HepG2 (cell line): ENCODE measurements around the gene CUL9. TPM values are rescaled to one million over a fixed set of nuclear protein-coding genes. Genes with fewer than 3 reads are reported as not detected.

Source experiments
- ATAC-seq: fragments of 200-7000 bp; cut with Tn5 transposase; 3 replicates; pipeline ENCODE4 v1.9.1; 2020; ENCODE audit warnings: mild to moderate bottlenecking, moderate library complexity
- BruUV-seq: library from RNA; stranded (reverse); fragments of 400-500 nt; replicated peaks from 2 replicates; lab custom pipeline; 2021; lab: Mats Ljungman, UMichigan
- CTCF ChIA-PET: fragments of 300-600 bp; formaldehyde crosslinking; extraction: SDS; loops from one replicate; lab custom pipeline; 2021; ENCODE audit warnings: low total read pairs, inconsistent platforms, low intra/inter-chr PET ratio; lab: Yijun Ruan, JAX
- POLR2A ChIA-PET: fragments of 350-600 bp; sonication (Branson Sonifier 250); formaldehyde crosslinking; loops from one replicate; lab custom pipeline; 2020; ENCODE audit warnings: antibody characterized with exemption, inconsistent platforms; lab: Yijun Ruan, JAX
- DNase-seq: peaks from one replicate; pipeline ENCODE4 v3.0.0-alpha.2; 2015; ENCODE audit warnings: low spot score
- FAIRE-seq: peaks from 3 replicates; lab custom pipeline; 2011; peaks lifted over from hg19 to GRCh38; lab: Jason Lieb, UNC
- H2AFZ ChIP-seq: one replicate; pipeline ENCODE4 v1.6.1; 2011; ENCODE audit warnings: low read length, inconsistent platforms
- H3K27ac ChIP-seq: fragments of 300-600 bp; 3 replicates; pipeline ENCODE4 v1.8.0; 2011; ENCODE audit warnings: mixed run types, mild to moderate bottlenecking, mixed read lengths, low read length, inconsistent platforms; ENCODE audit not compliant: insufficient read depth; ENCODE audit errors: extremely low read length
- H3K27me3 ChIP-seq, 2 experiments: fragments of 200-600 bp in 1 of 2; 2 replicates in 1 of 2; 3 replicates in 1 of 2; pipeline versions ENCODE4 v1.6.0 to v1.8.0; 2011; ENCODE audit warnings: low read length in 2 of 2, mild to moderate bottlenecking in 2 of 2, moderate library complexity in 2 of 2, inconsistent platforms in 1 of 2; ENCODE audit not compliant: insufficient read depth in 2 of 2, control insufficient read depth in 1 of 2
- H3K36me3 ChIP-seq, 2 experiments: fragments of 200-600 bp in 1 of 2; replicated peaks in 1 of 2; 2 replicates in 1 of 2; 3 replicates in 1 of 2; pipeline versions ENCODE4 v1.5.1 to v1.8.0; 2011; ENCODE audit warnings: low read length in 2 of 2, inconsistent platforms in 1 of 2; ENCODE audit not compliant: insufficient read depth in 2 of 2, control insufficient read depth in 1 of 2
- H3K4me1 ChIP-seq: 2 replicates; pipeline ENCODE4 v1.5.1; 2012; ENCODE audit warnings: low read length, inconsistent platforms; ENCODE audit not compliant: insufficient read depth
- H3K4me2 ChIP-seq: 2 replicates; pipeline ENCODE4 v1.6.0; 2011; ENCODE audit warnings: low read depth, low read length, inconsistent platforms
- H3K4me3 ChIP-seq, 3 experiments: fragments of 200-600 bp in 1 of 3; sonication (generic), shearing (Covaris generic) in 1 of 3; replicated peaks in 1 of 3; 2 replicates each; pipeline ENCODE4 v1.5.1; 2011 to 2016; ENCODE audit warnings: low read length in 3 of 3, inconsistent platforms in 2 of 3, low read depth in 2 of 3, mild to moderate bottlenecking in 2 of 3, control low read depth in 1 of 3, mixed read lengths in 1 of 3; ENCODE audit not compliant: insufficient read depth in 1 of 3
- H3K79me2 ChIP-seq: one replicate; pipeline ENCODE4 v1.6.1; 2011; ENCODE audit warnings: low read length, inconsistent platforms; ENCODE audit not compliant: insufficient read depth
- H3K9ac ChIP-seq: 2 replicates; pipeline ENCODE4 v1.6.0; 2011; ENCODE audit warnings: mild to moderate bottlenecking, low read depth, low read length, inconsistent platforms; ENCODE audit not compliant: insufficient read depth
- H3K9me3 ChIP-seq: 2 replicates; pipeline ENCODE4 v1.5.1; 2012; ENCODE audit warnings: mild to moderate bottlenecking, low read length
- H4K20me1 ChIP-seq: 2 replicates; pipeline ENCODE4 v1.6.0; 2011; ENCODE audit warnings: inconsistent platforms, mild to moderate bottlenecking, low read length, moderate library complexity; ENCODE audit not compliant: insufficient read depth
- AGO2 ChIP-seq: fragments of 200-400 bp; formaldehyde crosslinking; optimal IDR thresholded peaks from 2 replicates; pipeline ENCODE3; 2017; ENCODE audit warnings: mild to moderate bottlenecking, low read depth, low read length, moderate library complexity
- ELF1 ChIP-seq: sonication (generic); formaldehyde crosslinking; IDR thresholded peaks from 2 replicates; pipeline ENCODE4 v1.4.0; 2020; ENCODE audit warnings: missing genetic modification reagents
- HNF4G ChIP-seq, 2 experiments: sonication (generic) in 1 of 2; formaldehyde crosslinking in 1 of 2; IDR thresholded peaks; 2 replicates each; pipeline versions ENCODE4 v1.4.0 to v1.6.1; 2011 to 2020; ENCODE audit warnings: borderline replicate concordance in 2 of 2, low read depth in 2 of 2, mild to moderate bottlenecking in 2 of 2, low read length in 1 of 2, missing genetic modification reagents in 1 of 2, moderate library complexity in 1 of 2
- KMT2B ChIP-seq: IDR thresholded peaks from 2 replicates; pipeline ENCODE4 v1.6.1; 2016; ENCODE audit warnings: missing genetic modification reagents, missing compliant biosample characterization
- MYC ChIP-seq: sonication (generic); formaldehyde crosslinking; IDR thresholded peaks from 2 replicates; pipeline ENCODE4 v1.9.0; 2021; ENCODE audit warnings: missing genetic modification reagents, borderline replicate concordance
- PCBP1 ChIP-seq: fragments of 200-400 bp; formaldehyde crosslinking; IDR thresholded peaks from 2 replicates; pipeline ENCODE4 v1.6.1; 2017; ENCODE audit warnings: mild to moderate bottlenecking, low read depth, low read length, borderline replicate concordance
- POLR2A ChIP-seq, 2 experiments: IDR thresholded peaks; 2 replicates each; pipeline ENCODE4 v1.6.1; 2011; ENCODE audit warnings: low read depth in 2 of 2, low read length in 2 of 2, mild to moderate bottlenecking in 1 of 2, moderate library complexity in 1 of 2; ENCODE audit not compliant: insufficient read depth in 1 of 2
- POLR2G ChIP-seq: fragments of 200-400 bp; formaldehyde crosslinking; IDR thresholded peaks from 2 replicates; pipeline ENCODE4 v1.6.1; 2018; ENCODE audit warnings: mild to moderate bottlenecking, low read depth, low read length, moderate library complexity
- RBM22 ChIP-seq: fragments of 200-400 bp; formaldehyde crosslinking; optimal IDR thresholded peaks from 2 replicates; pipeline ENCODE3; 2017; ENCODE audit warnings: mild to moderate bottlenecking, low read length, moderate library complexity
- ZC3H13 ChIP-seq: sonication (generic); formaldehyde crosslinking; IDR thresholded peaks from 2 replicates; pipeline ENCODE4 v1.8.1; 2023; ENCODE audit warnings: mild to moderate bottlenecking, missing genetic modification reagents, moderate library complexity
- ZFP41 ChIP-seq: sonication (generic); formaldehyde crosslinking; IDR thresholded peaks from 2 replicates; pipeline ENCODE4 v1.4.0; 2020; ENCODE audit warnings: mild to moderate bottlenecking, missing genetic modification reagents, borderline replicate concordance
- ZNF24 ChIP-seq: fragments of 450-650 bp; IDR thresholded peaks from 2 replicates; pipeline ENCODE4 v1.6.1; 2017; ENCODE audit warnings: antibody characterized with exemption, mild to moderate bottlenecking
- ZNF780A ChIP-seq: sonication (generic); formaldehyde crosslinking; IDR thresholded peaks from 2 replicates; pipeline ENCODE4 v1.8.0; 2022; ENCODE audit warnings: mild to moderate bottlenecking, missing genetic modification reagents, moderate library complexity
- ZSCAN30 ChIP-seq: sonication (generic); formaldehyde crosslinking; IDR thresholded peaks from 2 replicates; pipeline ENCODE4 v1.5.0; 2020; ENCODE audit warnings: mild to moderate bottlenecking, missing genetic modification reagents
- WGBS: methylation state at CpG from one replicate; pipeline ENCODE4 v1.1.6; 2017; ENCODE audit warnings: low lambda C conversion rate; 5-methylcytosine and 5-hydroxymethylcytosine counted together
- in situ Hi-C: cut with HindIII; loops from 2 replicates; pipeline ENCODE4 v1.10.0; 2017; ENCODE audit warnings: low pct_unique_long_range_greater_than_20kb; ENCODE audit not compliant: extremely low pct_ligation_motif_present
- intact Hi-C: fragments of 100-400 bp; cut with micrococcal nuclease; formaldehyde crosslinking; loops from one replicate; pipeline ENCODE4 v1.10.0; 2022; ENCODE audit not compliant: unreplicated experiment
- polyA plus RNA-seq, 8 experiments: library from polyadenylated mRNA; depleted of rRNA in 3 of 8; stranded (reverse) in 7 of 8; unstranded in 1 of 8; fragments of >200 nt; fragmentation: Illumina TruSeq in 4 of 8; extraction: Trizol in 4 of 8; gene quantifications; 2 replicates each; pipeline versions ENCODE4 v1.2.1 to v1.2.3, GENCODE V29; 2011 to 2016; ENCODE audit warnings: low read depth in 4 of 8, missing spikeins in 1 of 8, mixed read lengths in 1 of 8; ENCODE audit not compliant: insufficient read depth in 1 of 8
- total RNA-seq, 5 experiments: library from RNA; depleted of rRNA; stranded (reverse); fragments of >200 nt; fragmentation: Illumina TruSeq; extraction: Trizol; gene quantifications; 2 replicates each; pipeline ENCODE4 v1.2.3, GENCODE V29; 2016; ENCODE audit warnings: low read depth in 1 of 5
- TF ChIP-seq, protein P1 (sequence below): sonication (generic); formaldehyde crosslinking; IDR thresholded peaks from 2 replicates; pipeline ENCODE4 v1.4.0; 2020; ENCODE audit warnings: missing genetic modification reagents
- TF ChIP-seq, protein P2 (sequence below): sonication (generic); formaldehyde crosslinking; IDR thresholded peaks from 2 replicates; pipeline ENCODE4 v1.8.0; 2022; ENCODE audit warnings: missing genetic modification reagents, mild to moderate bottlenecking, moderate library complexity, borderline replicate concordance

CUL9 gene
- total and polyA plus RNA-seq, 2 of the 13 experiments (the other 11 are each of a cell fraction or from before 2014, with no cell fraction given): 11.4 to 13.7 TPM

- FAIRE-seq: no peak
- BruUV-seq: no TSS peak
- Histone ChIP-seq H4K20me1 (no peaks in the 10 kb centered on the region), H3K4me2 (no peak overlapping the region), H3K9ac (no peak overlapping the region), H3K79me2 (no peaks in the 10 kb centered on the region), H2AFZ (no peak overlapping the region), H3K27ac (no peak overlapping the region), H3K27me3 (no peaks in the 10 kb centered on the region), H3K4me1 (peaks cover 10% of the 10 kb centered on the region), H3K4me3 (no peak overlapping the region), H3K36me3 (peaks cover 0 to 14% of the 10 kb centered on the region in 2 experiments; a peak in 1 of 5 replicates), H3K9me3 (no peaks in the 10 kb centered on the region)
- intact Hi-C loops (no loop called here), in situ Hi-C loops (no loop called here)
- TF ChIP-seq AGO2 (peak; percentile 57), RBM22 (peak; percentile 38), MYC (CRISPR knock-in tag) (0 out of 2 replicates have a peak, but pooled peaks have one; percentile 9), KMT2B (CRISPR knock-in tag) (no peak), ZFP41 (CRISPR knock-in tag) (no peak), ELF1 (no peak), ZSCAN30 (CRISPR knock-in tag) (no peak), ZNF24 (no peak), PCBP1 (0 out of 2 replicates have a peak, but pooled peaks have one; percentile 29), ZNF780A (CRISPR knock-in tag) (no peak), POLR2A (IDR thresholded peaks at IDR 0.05; ENCODE audit: insufficient read depth in 1 of 2, low read depth in 2 of 2, low read length in 2 of 2) (peak; percentile 18 to 51; a peak in 3 of 4 replicates), POLR2G (peak; percentile 35; the same call in 1 of the 2 replicates), HNF4G (IDR thresholded peaks at IDR 0.05; ENCODE audit: borderline replicate concordance, low read depth, low read length) (0 out of 2 replicates have a peak, but pooled peaks have one; percentile 2), HNF4G (CRISPR knock-in tag; IDR thresholded peaks at IDR 0.05; ENCODE audit: borderline replicate concordance, low read depth) (no peak), ZC3H13 (CRISPR knock-in tag) (peak; percentile 43; the same call in 1 of the 2 replicates)
- TF ChIP-seq, protein P1, sequence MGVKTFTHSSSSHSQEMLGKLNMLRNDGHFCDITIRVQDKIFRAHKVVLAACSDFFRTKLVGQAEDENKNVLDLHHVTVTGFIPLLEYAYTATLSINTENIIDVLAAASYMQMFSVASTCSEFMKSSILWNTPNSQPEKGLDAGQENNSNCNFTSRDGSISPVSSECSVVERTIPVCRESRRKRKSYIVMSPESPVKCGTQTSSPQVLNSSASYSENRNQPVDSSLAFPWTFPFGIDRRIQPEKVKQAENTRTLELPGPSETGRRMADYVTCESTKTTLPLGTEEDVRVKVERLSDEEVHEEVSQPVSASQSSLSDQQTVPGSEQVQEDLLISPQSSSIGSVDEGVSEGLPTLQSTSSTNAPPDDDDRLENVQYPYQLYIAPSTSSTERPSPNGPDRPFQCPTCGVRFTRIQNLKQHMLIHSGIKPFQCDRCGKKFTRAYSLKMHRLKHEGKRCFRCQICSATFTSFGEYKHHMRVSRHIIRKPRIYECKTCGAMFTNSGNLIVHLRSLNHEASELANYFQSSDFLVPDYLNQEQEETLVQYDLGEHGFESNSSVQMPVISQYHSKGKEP (CRISPR knock-in tag): no peak
- TF ChIP-seq, protein P2, sequence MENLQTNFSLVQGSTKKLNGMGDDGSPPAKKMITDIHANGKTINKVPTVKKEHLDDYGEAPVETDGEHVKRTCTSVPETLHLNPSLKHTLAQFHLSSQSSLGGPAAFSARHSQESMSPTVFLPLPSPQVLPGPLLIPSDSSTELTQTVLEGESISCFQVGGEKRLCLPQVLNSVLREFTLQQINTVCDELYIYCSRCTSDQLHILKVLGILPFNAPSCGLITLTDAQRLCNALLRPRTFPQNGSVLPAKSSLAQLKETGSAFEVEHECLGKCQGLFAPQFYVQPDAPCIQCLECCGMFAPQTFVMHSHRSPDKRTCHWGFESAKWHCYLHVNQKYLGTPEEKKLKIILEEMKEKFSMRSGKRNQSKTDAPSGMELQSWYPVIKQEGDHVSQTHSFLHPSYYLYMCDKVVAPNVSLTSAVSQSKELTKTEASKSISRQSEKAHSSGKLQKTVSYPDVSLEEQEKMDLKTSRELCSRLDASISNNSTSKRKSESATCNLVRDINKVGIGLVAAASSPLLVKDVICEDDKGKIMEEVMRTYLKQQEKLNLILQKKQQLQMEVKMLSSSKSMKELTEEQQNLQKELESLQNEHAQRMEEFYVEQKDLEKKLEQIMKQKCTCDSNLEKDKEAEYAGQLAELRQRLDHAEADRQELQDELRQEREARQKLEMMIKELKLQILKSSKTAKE (CRISPR knock-in tag): no peak
- 90% methylated on average over 15 of the region's 15 CpGs for whole genome bisulfite sequencing
- ChIA-PET POLR2A (interaction anchor here (1.0 to 1.7 kb wide), 5 partner anchors 40 to 147 kb away, joined by 3 to 4 read pairs (median 3); partner anchors contain the start of genes CUL9 and ZNF318), CTCF (no interaction called here)
- no peak for DNase-seq
- peak; percentile 11 for ATAC-seq
Observed at GRCh38 chr6:43222418-43223059, 40.5 kb downstream of the CUL9 start.
